ENCODE measurements around the gene BIN1.
A peak's percentile ranks its signal among the peaks of the same experiment; 100 is the strongest.

The BIN1 gene

GRCh38 chr2:127106457-127106990 is 430 bp downstream of the BIN1 start:
- ChIA-PET POLR2A (ENCODE audit: low non-redundant PET) (no interaction called here), CTCF (interaction anchor here (0.6 to 1.3 kb wide), 2 partner anchors 38 to 150 kb away, joined by 3 to 4 read pairs; no protein-coding TSS in a partner anchor)
- peak overlapping the region; percentile 86 for H3K27ac ChIP-seq
- TF ChIP-seq, protein P1, sequence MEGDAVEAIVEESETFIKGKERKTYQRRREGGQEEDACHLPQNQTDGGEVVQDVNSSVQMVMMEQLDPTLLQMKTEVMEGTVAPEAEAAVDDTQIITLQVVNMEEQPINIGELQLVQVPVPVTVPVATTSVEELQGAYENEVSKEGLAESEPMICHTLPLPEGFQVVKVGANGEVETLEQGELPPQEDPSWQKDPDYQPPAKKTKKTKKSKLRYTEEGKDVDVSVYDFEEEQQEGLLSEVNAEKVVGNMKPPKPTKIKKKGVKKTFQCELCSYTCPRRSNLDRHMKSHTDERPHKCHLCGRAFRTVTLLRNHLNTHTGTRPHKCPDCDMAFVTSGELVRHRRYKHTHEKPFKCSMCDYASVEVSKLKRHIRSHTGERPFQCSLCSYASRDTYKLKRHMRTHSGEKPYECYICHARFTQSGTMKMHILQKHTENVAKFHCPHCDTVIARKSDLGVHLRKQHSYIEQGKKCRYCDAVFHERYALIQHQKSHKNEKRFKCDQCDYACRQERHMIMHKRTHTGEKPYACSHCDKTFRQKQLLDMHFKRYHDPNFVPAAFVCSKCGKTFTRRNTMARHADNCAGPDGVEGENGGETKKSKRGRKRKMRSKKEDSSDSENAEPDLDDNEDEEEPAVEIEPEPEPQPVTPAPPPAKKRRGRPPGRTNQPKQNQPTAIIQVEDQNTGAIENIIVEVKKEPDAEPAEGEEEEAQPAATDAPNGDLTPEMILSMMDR (conservative IDR thresholded peaks at IDR 0.05; ENCODE audit: low read depth): no peak
- no peak for DNase-seq (ENCODE audit: low spot score)

DNA sequence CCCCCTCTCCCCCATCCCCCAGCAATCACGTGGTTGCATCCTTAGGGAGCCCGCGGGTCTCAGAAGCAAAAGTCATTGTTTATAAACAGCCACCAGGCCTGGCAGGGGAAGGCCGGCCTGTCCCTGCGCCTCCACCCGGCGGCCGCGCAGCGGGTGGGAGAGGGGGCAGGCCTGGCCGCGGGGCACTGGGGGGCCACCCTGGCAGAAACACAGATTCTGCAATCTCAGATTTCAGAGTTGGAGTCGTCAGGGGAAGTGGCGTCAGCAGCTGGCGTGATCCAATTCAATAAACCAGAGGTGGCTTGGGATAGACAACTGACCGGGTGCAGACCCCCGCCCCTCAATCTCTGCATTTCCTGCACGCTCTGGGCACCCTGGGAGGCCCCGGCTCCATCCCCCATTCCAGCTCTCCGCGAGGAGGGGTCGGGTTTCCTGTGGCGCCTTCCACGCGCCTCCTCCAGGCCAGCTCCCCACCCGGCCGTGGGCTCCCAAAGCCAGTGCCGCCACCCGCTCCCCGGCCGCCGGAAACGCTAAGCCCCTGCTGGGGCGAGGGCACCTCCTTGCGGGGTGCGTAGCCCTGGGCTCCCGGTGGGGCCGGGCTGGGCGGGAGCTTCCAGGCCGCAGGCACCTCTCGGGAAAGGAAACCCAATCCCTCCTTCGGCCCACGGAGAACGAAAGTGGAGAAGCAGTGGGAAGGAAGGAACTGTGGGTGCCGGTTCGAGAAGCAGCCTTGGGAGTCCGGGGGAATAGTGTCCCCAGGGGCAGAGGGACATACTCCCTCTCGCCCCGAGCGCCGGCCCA is 1.1 kb downstream of the BIN1 start:
- CTCF ChIA-PET: interaction anchor here (1.1 to 1.3 kb wide), 2 partner anchors 37 to 91 kb away, joined by 3 to 4 read pairs; no protein-coding TSS in a partner anchor
- TF ChIP-seq, protein P1 (conservative IDR thresholded peaks at IDR 0.05; ENCODE audit: low read depth): no peak
- POLR2A ChIA-PET (ENCODE audit: low non-redundant PET): interaction anchor here (0.7 kb wide), 1 partner anchor 64 kb away, joined by 3 read pairs; no protein-coding TSS in a partner anchor
- H3K27ac ChIP-seq: peak overlapping the region; percentile 86
- DNase-seq (ENCODE audit: low spot score): peak; percentile 43

GRCh38 chr2:127104881-127105655 is 1.9 kb downstream of the BIN1 start:
- DNase-seq (ENCODE audit: low spot score): no peak
- ChIA-PET POLR2A (ENCODE audit: low non-redundant PET) (interaction anchor here (0.7 kb wide), 1 partner anchor 64 kb away, joined by 3 read pairs; no protein-coding TSS in a partner anchor), CTCF (interaction anchor here (1.1 to 1.3 kb wide), 2 partner anchors 37 to 92 kb away, joined by 3 to 4 read pairs; no protein-coding TSS in a partner anchor)
- TF ChIP-seq, protein P1 (conservative IDR thresholded peaks at IDR 0.05; ENCODE audit: low read depth): no peak
- peak overlapping the region; percentile 86 for H3K27ac ChIP-seq

DNA sequence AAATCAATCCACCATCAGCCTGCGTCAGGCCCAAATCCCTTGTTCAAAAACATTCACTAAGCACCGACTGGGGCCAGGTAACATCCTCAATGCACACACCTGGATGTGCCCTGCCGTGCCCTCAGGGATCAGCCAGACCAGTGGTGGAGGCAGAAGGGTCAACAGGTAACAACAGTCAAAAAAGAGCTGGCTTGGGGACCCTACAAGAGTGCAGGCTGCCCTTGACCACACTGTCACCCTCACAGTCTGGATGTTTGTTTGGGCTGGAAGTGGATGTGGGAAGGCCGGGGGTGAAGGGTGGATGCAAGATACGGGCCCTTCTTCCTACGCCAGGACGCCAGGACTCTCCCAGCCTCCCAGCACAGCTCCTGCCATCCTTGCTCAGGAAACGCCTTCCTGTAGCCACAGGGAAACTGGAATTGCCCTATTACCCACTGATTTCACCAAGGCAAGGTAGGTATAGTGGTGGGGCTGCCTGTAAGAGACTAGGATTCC is 2.7 kb downstream of the BIN1 start:
- ChIA-PET POLR2A (ENCODE audit: low non-redundant PET) (no interaction called here), CTCF (interaction anchor here (1.1 kb wide), 1 partner anchor 93 kb away, joined by 4 read pairs; no protein-coding TSS in a partner anchor)
- TF ChIP-seq, protein P1 (conservative IDR thresholded peaks at IDR 0.05; ENCODE audit: low read depth): no peak
- peak overlapping the region; percentile 86 for H3K27ac ChIP-seq
- DNase-seq (ENCODE audit: low spot score): no peak

DNA sequence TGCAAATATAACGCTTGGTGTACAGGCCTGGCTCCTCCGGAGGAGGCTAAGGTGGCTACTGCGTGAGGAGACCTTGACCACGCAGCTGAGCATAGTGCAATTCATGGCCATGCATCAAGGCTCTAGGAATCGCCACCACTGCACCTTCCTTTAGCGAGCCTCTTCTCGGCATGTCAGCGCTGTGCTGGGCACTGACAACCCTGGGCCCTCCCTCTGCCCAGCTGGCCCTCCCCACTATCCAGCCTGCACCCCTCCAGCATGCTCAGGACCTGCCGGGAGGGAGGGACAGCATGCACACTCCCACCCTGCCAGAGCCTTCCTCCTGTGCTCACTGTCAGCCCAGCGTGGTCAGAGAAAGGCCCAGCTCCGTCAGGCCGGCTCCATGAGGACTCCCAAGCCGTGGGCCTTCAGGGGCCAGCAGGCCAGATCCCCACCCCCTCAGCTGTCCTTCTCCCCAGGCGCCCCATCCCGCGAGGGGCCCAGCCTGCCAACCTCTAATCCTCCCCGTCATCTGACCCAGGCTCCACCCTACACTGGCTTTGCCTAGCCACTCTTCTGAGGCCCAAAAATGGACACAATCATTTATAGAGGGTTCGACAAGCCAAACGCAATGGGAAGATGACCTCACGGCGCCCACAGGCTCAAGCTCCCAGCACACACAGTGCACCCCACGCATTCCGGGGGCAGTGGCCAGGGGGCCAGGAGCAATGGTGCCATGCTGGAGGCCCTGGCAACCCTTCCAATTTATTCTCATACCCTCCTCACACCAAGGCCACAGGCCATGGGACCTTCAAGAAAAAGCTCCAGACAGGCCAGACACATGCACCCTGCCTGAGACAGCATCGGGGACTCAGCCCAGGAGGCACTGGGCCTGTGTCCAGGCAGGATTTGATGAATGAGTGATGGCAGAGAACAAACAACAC is 3.5 kb downstream of the BIN1 start:
- H3K27ac ChIP-seq: peak overlapping the region; percentile 86; the same call in 1 of the 2 replicates
- CTCF ChIA-PET: no interaction called here
- DNase-seq (ENCODE audit: low spot score): no peak
- POLR2A ChIA-PET (ENCODE audit: low non-redundant PET): no interaction called here
- TF ChIP-seq, protein P1 (conservative IDR thresholded peaks at IDR 0.05; ENCODE audit: low read depth): no peak
